Endothelial cell of umbilical vein (primary cell): ENCODE data around the gene SNUPN. TPM values are rescaled to one million over a fixed set of nuclear protein-coding genes. Genes with fewer than 3 reads are reported as not detected.

ENCODE experiments used
- BruUV-seq: library from RNA; stranded (reverse); fragments of 400-500 nt; replicated peaks from 2 replicates; lab custom pipeline; 2021; lab: Mats Ljungman, UMichigan
- CTCF ChIA-PET: fragments of 300-600, 350-600 bp; sonication (Branson Sonifier 250); formaldehyde crosslinking; loops from one replicate; lab custom pipeline; 2021; ENCODE audit warnings: antibody characterized with exemption, inconsistent platforms; lab: Charles Lee
- POLR2A ChIA-PET: fragments of 300-600, 350-600 bp; sonication (Branson Sonifier 250); formaldehyde crosslinking; loops from one replicate; lab custom pipeline; 2021; ENCODE audit warnings: antibody characterized with exemption, inconsistent platforms; lab: Charles Lee
- DNase-seq: peaks from one replicate; pipeline ENCODE4 v3.0.0-alpha.2; 2011; ENCODE audit warnings: low read depth, low spot score
- FAIRE-seq: peaks from 2 replicates; lab custom pipeline; 2011; peaks lifted over from hg19 to GRCh38; lab: Jason Lieb, UNC
- H2AFZ ChIP-seq: 2 replicates; pipeline ENCODE4 v1.6.0; 2012; ENCODE audit warnings: low read depth, low read length, control low read depth, inconsistent platforms
- H3K27ac ChIP-seq: 2 replicates; pipeline ENCODE4 v1.5.1; 2011; ENCODE audit warnings: low read depth, mild to moderate bottlenecking, control low read depth, low read length, moderate library complexity; ENCODE audit not compliant: insufficient read depth
- H3K27me3 ChIP-seq, 2 experiments: 2 replicates each; pipeline versions ENCODE4 v1.6.0 to v1.6.1; 2011; ENCODE audit warnings: low read length in 2 of 2, mixed read lengths in 1 of 2; ENCODE audit not compliant: control insufficient read depth in 2 of 2, insufficient read depth in 2 of 2
- H3K36me3 ChIP-seq, 2 experiments: 2 replicates in 1 of 2; 3 replicates in 1 of 2; pipeline ENCODE4 v1.5.1; 2011; ENCODE audit warnings: low read length in 2 of 2, mild to moderate bottlenecking in 1 of 2, moderate library complexity in 1 of 2; ENCODE audit not compliant: control insufficient read depth in 2 of 2, insufficient read depth in 2 of 2; ENCODE audit errors: extremely low read depth in 1 of 2
- H3K4me1 ChIP-seq: 3 replicates; pipeline ENCODE4 v1.5.1; 2011; ENCODE audit warnings: mild to moderate bottlenecking, low read length; ENCODE audit not compliant: control insufficient read depth, insufficient read depth; ENCODE audit errors: extremely low read depth
- H3K4me2 ChIP-seq: 2 replicates; pipeline ENCODE4 v1.6.1; 2011; ENCODE audit warnings: low read length, control low read depth, mixed read lengths; ENCODE audit not compliant: insufficient read depth
- H3K4me3 ChIP-seq, 3 experiments: fragments of 200-600 bp in 1 of 3; sonication (generic), shearing (Covaris generic) in 1 of 3; replicated peaks in 1 of 3; 2 replicates each; pipeline ENCODE4 v1.5.1; 2011 to 2016; ENCODE audit warnings: control low read depth in 3 of 3, low read length in 3 of 3, mild to moderate bottlenecking in 2 of 3, inconsistent platforms in 1 of 3, low read depth in 1 of 3, moderate library complexity in 1 of 3; ENCODE audit not compliant: insufficient read depth in 1 of 3
- H3K79me2 ChIP-seq: 2 replicates; pipeline ENCODE4 v1.6.0; 2012; ENCODE audit warnings: low read length, inconsistent platforms; ENCODE audit not compliant: control insufficient read depth, insufficient read depth
- H3K9ac ChIP-seq: replicated peaks from 2 replicates; pipeline ENCODE3; 2011; ENCODE audit warnings: low read length, control low read depth; ENCODE audit not compliant: insufficient read depth; ENCODE audit errors: extremely low read depth
- H3K9me1 ChIP-seq: replicated peaks from 3 replicates; pipeline ENCODE4 v1.6.0; 2011; ENCODE audit warnings: mild to moderate bottlenecking, low read length; ENCODE audit not compliant: control insufficient read depth, insufficient read depth; ENCODE audit errors: extremely low read depth
- H3K9me3 ChIP-seq: replicated peaks from 2 replicates; pipeline ENCODE4 v1.5.1; 2012; ENCODE audit warnings: low read length, inconsistent platforms; ENCODE audit not compliant: control insufficient read depth, insufficient read depth
- H4K20me1 ChIP-seq: replicated peaks from 2 replicates; pipeline ENCODE3; 2011; ENCODE audit warnings: mild to moderate bottlenecking, low read length; ENCODE audit not compliant: control insufficient read depth, insufficient read depth; ENCODE audit errors: extremely low read depth
- EZH2 ChIP-seq: IDR thresholded peaks from 2 replicates; pipeline ENCODE4 v1.6.1; 2012; ENCODE audit warnings: borderline replicate concordance, low read depth, mild to moderate bottlenecking, moderate library complexity, low read length, inconsistent platforms; ENCODE audit not compliant: severe bottlenecking
- GATA2 ChIP-seq: IDR thresholded peaks from 2 replicates; pipeline ENCODE4 v1.7.0; 2011; ENCODE audit warnings: low read depth, mild to moderate bottlenecking, moderate library complexity, mixed read lengths, low read length; ENCODE audit not compliant: insufficient read length, insufficient read depth
- JUN ChIP-seq: IDR thresholded peaks from 2 replicates; pipeline ENCODE4 v1.6.1; 2011; ENCODE audit warnings: borderline replicate concordance, low read depth; ENCODE audit not compliant: insufficient read length, insufficient read depth
- POLR2AphosphoS5 ChIP-seq: IDR thresholded peaks from 2 replicates; pipeline ENCODE4 v1.6.1; 2012; ENCODE audit warnings: low read depth, mild to moderate bottlenecking, control low read depth, low read length, moderate library complexity; ENCODE audit not compliant: insufficient read depth
- dilution Hi-C: fragments of 300-500 bp; cut with MboI; formaldehyde crosslinking; loops from one replicate; pipeline ENCODE4 v1.15.0; 2019; ENCODE audit warnings: low sequenced_read_pairs; ENCODE audit not compliant: extremely low pct_ligation_motif_present
- intact Hi-C: fragments of 100-400 bp; cut with micrococcal nuclease; formaldehyde crosslinking; loops from one replicate; pipeline ENCODE4 v1.10.0; 2022
- polyA plus RNA-seq, 4 experiments: library from polyadenylated mRNA; depleted of rRNA in 3 of 4; stranded (reverse) in 3 of 4; unstranded in 1 of 4; fragments of >200 nt; gene quantifications; 2 replicates each; pipeline versions ENCODE4 v1.2.1 to v1.2.3, GENCODE V29; 2011 to 2012; ENCODE audit warnings: missing spikeins in 1 of 4
- total RNA-seq: library from RNA; stranded (reverse); gene quantifications from 2 replicates; pipeline ENCODE4 v1.2.3, GENCODE V29; 2021

The SNUPN gene
- total and polyA plus RNA-seq, 2 donors (not counting 3 experiments of a cell fraction or from before 2014, with no cell fraction given): 13.2 to 25.1 TPM

DNA sequence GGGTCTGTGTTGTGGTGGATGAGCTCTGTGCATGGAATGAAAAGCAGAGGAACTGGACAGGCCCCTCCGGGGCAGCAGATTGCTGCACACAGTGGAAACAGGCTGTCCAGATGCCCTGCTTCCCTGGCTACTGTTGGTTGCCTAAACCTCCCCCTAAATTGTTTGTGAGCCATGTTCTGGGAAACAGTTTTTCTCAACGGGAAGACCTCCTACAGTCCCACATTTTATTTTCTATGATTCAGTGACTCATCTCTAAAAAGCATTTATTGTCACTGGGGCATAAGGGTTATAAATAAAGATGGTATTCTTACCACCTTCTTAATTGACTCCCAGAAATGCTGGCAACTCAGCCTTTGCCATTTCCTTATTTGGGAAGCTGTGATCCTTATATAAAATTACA, 26.1 kb downstream of the SNUPN start:
- H3K4me3 ChIP-seq: no peak overlapping the region
- DNase-seq (no peak), FAIRE-seq (no peak)
- H3K36me3 ChIP-seq: peaks cover 8% of the 10 kb centered on the region in 2 experiments
- H3K79me2 ChIP-seq: no peaks in the 10 kb centered on the region
- no peaks in the 10 kb centered on the region for H3K9me3 ChIP-seq
- no peak overlapping the region for H2AFZ ChIP-seq
- intact Hi-C loops (no loop called here), dilution Hi-C loops (loop anchor here (25.0 kb wide), 1 partner anchor 137 kb away; the partner anchor contains the start of gene SIN3A)
- ChIA-PET CTCF (interaction anchor here (1.9 to 2.5 kb wide), 2 partner anchors 10 to 48 kb away, joined by 6 to 16 read pairs; partner anchors contain the start of gene SNX33), POLR2A (no interaction called here)
- no peak overlapping the region for H3K27ac ChIP-seq
- peaks cover 9% of the 10 kb centered on the region for H3K4me1 ChIP-seq
- BruUV-seq: no TSS peak
- no peak overlapping the region for H3K9ac ChIP-seq
- no peaks in the 10 kb centered on the region for H3K9me1 ChIP-seq
- no peaks in the 10 kb centered on the region for H4K20me1 ChIP-seq
- no peaks in the 10 kb centered on the region for H3K27me3 ChIP-seq
- TF ChIP-seq JUN (no peak), GATA2 (no peak)
- H3K4me2 ChIP-seq: no peak overlapping the region

DNA sequence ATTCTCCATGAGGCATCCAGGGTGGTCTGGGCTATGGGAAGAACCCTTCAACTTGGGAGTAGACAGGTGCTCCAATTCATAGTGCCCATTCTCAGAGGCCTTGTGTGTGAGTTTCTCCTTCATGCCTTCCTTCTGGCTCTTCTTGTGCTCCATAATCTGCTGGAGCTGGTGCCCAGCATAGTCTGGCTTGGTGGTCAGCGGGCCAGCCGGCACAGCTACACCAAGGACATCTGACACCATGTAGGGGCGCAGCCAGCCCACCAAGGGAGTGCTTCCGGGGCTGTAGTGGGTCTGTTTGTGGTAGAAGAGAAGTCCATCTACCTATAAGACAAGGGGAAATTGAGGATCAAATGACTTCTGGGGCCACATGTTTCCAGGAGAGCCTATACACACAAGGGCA, 27.2 kb downstream of the SNUPN start:
- Histone ChIP-seq H2AFZ (no peak overlapping the region), H3K9ac (no peak overlapping the region), H4K20me1 (no peaks in the 10 kb centered on the region), H3K9me1 (no peaks in the 10 kb centered on the region), H3K9me3 (no peaks in the 10 kb centered on the region), H3K4me2 (no peak overlapping the region), H3K27ac (no peak overlapping the region), H3K36me3 (peaks cover 8% of the 10 kb centered on the region in 2 experiments), H3K4me3 (no peak overlapping the region), H3K27me3 (no peaks in the 10 kb centered on the region), H3K4me1 (peaks cover 9% of the 10 kb centered on the region), H3K79me2 (no peaks in the 10 kb centered on the region)
- ChIA-PET POLR2A (no interaction called here), CTCF (interaction anchor here (0.6 to 2.7 kb wide), 13 partner anchors 8 to 203 kb away, joined by 3 to 16 read pairs (median 6); partner anchors contain the start of gene SNX33)
- TF ChIP-seq EZH2 (no peak), GATA2 (no peak), POLR2AphosphoS5 (no peak)
- intact Hi-C loops: no loop called here
- FAIRE-seq (no peak), DNase-seq (no peak)
- dilution Hi-C loops: loop anchor here (25.0 kb wide), 1 partner anchor 136 kb away; the partner anchor contains the start of gene SIN3A
- no TSS peak for BruUV-seq
